Uterus (tissue), 2 donors: ENCODE data around the gene BCAN.

Experiments
- CTCF ChIP-seq, 4 experiments: fragments of 200-600 bp in 2 of 4; fragments of 450-650 bp in 2 of 4; sonication (generic) in 2 of 4; IDR thresholded peaks; one replicate each; pipeline ENCODE4 v1.5.1; 2016 to 2019; ENCODE audit warnings: antibody characterized with exemption in 4 of 4, mild to moderate bottlenecking in 2 of 4, moderate library complexity in 1 of 4
- POLR2A ChIP-seq, 2 donors: fragments of 450-650 bp; IDR thresholded peaks; one replicate each; pipeline ENCODE4 v1.6.1; 2016; ENCODE audit warnings: antibody characterized with exemption in 2 of 2, mild to moderate bottlenecking in 1 of 2, moderate library complexity in 1 of 2

DNA sequence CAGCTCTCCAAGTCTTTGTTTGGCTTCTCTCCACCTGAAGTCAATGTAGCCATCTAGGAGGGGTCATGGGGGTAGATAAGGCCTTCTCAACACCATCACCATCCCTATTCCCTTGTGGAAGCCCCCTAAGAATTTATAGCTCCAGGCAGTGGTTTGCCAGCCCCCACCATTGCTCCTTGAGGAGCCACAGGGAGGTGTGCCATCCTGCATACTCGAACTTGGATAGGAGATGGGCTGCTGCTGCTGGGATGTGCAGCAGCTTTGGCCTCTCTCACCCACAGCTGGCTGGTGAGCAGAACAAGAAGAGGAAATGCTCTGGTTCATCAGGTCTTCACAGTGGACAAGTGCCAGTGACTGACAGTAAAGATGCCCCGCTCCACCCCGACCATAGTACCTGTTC is 45.5 kb upstream of the BCAN start:
- no peak for TF ChIP-seq POLR2A (IDR thresholded peaks at IDR 0.05)
- TF ChIP-seq CTCF (IDR thresholded peaks at IDR 0.05), result no peak
